H1 (cell line): ENCODE measurements around the gene CALY. TPM values are rescaled to one million over a fixed set of nuclear protein-coding genes. Genes with fewer than 3 reads are reported as not detected.

ENCODE experiments used
- CTCF ChIA-PET: fragments of 300-600 bp; sonication (Branson Sonifier 250); formaldehyde crosslinking; loops from one replicate; lab custom pipeline; 2021; ENCODE audit not compliant: partially characterized antibody; lab: Charles Lee
- POLR2A ChIA-PET: fragments of 300-600 bp; sonication (Branson Sonifier 250); formaldehyde crosslinking; loops from one replicate; lab custom pipeline; 2021; ENCODE audit warnings: inconsistent platforms; ENCODE audit not compliant: partially characterized antibody; lab: Charles Lee
- DNase-seq, 2 experiments: peaks; one replicate each; pipeline versions ENCODE4 v3.0.0 to v3.0.0-alpha.2; 2010 to 2022; ENCODE audit warnings: low spot score in 2 of 2, low read depth in 1 of 2, mixed read lengths in 1 of 2
- FAIRE-seq: peaks from 2 replicates; lab custom pipeline; 2011; peaks lifted over from hg19 to GRCh38; lab: Jason Lieb, UNC
- H2AFZ ChIP-seq: 2 replicates; pipeline ENCODE4 v1.8.1; 2012; ENCODE audit warnings: low read length, inconsistent platforms
- H2AK5ac ChIP-seq: 2 replicates; pipeline ENCODE4 v1.6.1; 2013; ENCODE audit warnings: low read depth, low read length
- H2BK120ac ChIP-seq: replicated peaks from 2 replicates; pipeline ENCODE3; 2013; ENCODE audit warnings: low read depth, low read length, inconsistent platforms
- H2BK12ac ChIP-seq: 2 replicates; pipeline ENCODE4 v1.6.1; 2013; ENCODE audit warnings: low read depth, low read length
- H2BK15ac ChIP-seq: 2 replicates; pipeline ENCODE4 v1.6.1; 2013; ENCODE audit warnings: low read length
- H2BK20ac ChIP-seq: 2 replicates; pipeline ENCODE4 v1.6.1; 2013; ENCODE audit warnings: low read length
- H2BK5ac ChIP-seq: 2 replicates; pipeline ENCODE4 v1.6.1; 2013; ENCODE audit warnings: low read depth, low read length
- H3K14ac ChIP-seq: 2 replicates; pipeline ENCODE4 v1.6.1; 2013; ENCODE audit warnings: inconsistent platforms; ENCODE audit not compliant: insufficient read length
- H3K18ac ChIP-seq: 2 replicates; pipeline ENCODE4 v1.6.1; 2013; ENCODE audit warnings: low read length; ENCODE audit errors: extremely low read depth
- H3K23ac ChIP-seq: 2 replicates; pipeline ENCODE4 v1.6.1; 2013; ENCODE audit warnings: inconsistent platforms; ENCODE audit not compliant: insufficient read length
- H3K23me2 ChIP-seq: 2 replicates; pipeline ENCODE4 v1.6.1; 2013; ENCODE audit warnings: low read depth, low read length
- H3K27ac ChIP-seq: 2 replicates; pipeline ENCODE4 v1.6.1; 2011; ENCODE audit warnings: low read depth, low read length, inconsistent platforms
- H3K27me3 ChIP-seq, 4 experiments: replicated peaks in 1 of 4; 1 replicate in 1 of 4; 2 replicates in 3 of 4; pipeline versions ENCODE4 v1.6.1 to v1.8.1; 2011 to 2013; ENCODE audit warnings: low read length in 3 of 4, mild to moderate bottlenecking in 3 of 4, inconsistent platforms in 2 of 4, mixed read lengths in 2 of 4, moderate library complexity in 1 of 4; ENCODE audit not compliant: control insufficient read depth in 3 of 4, insufficient read depth in 3 of 4; ENCODE audit errors: extremely low read depth in 1 of 4
- H3K36me3 ChIP-seq, 4 experiments: 2 replicates each; pipeline versions ENCODE4 v1.6.1 to v1.8.1; 2011 to 2013; ENCODE audit warnings: mild to moderate bottlenecking in 4 of 4, low read length in 3 of 4, moderate library complexity in 2 of 4, control low read depth in 1 of 4, inconsistent platforms in 1 of 4; ENCODE audit not compliant: insufficient read depth in 4 of 4, control insufficient read depth in 2 of 4
- H3K4ac ChIP-seq: replicated peaks from 2 replicates; pipeline ENCODE3; 2013; ENCODE audit warnings: low read length, low read depth, mixed read lengths, inconsistent platforms; ENCODE audit not compliant: insufficient read length
- H3K4me1 ChIP-seq, 4 experiments: replicated peaks in 1 of 4; 1 replicate in 1 of 4; 2 replicates in 3 of 4; pipeline versions ENCODE4 v1.6.1 to v1.8.1; 2011 to 2013; ENCODE audit warnings: low read length in 3 of 4, inconsistent platforms in 2 of 4, mixed read lengths in 1 of 4; ENCODE audit not compliant: insufficient read depth in 4 of 4, control insufficient read depth in 3 of 4
- H3K4me2 ChIP-seq, 2 experiments: 2 replicates each; pipeline versions ENCODE4 v1.6.1 to v1.8.1; 2011 to 2013; ENCODE audit warnings: low read depth in 2 of 2, low read length in 2 of 2, control low read depth in 1 of 2, inconsistent platforms in 1 of 2, mild to moderate bottlenecking in 1 of 2; ENCODE audit not compliant: insufficient read depth in 1 of 2
- H3K4me3 ChIP-seq, 4 experiments: fragments of 200-600, 300-600 bp in 1 of 4; sonication (generic), shearing (Covaris generic), sonication (Bioruptor Twin) in 1 of 4; 2 replicates each; pipeline versions ENCODE4 v1.5.1 to v1.8.1; 2011 to 2016; ENCODE audit warnings: low read length in 4 of 4, low read depth in 3 of 4, control low read depth in 2 of 4, inconsistent platforms in 2 of 4, mild to moderate bottlenecking in 2 of 4, mixed read lengths in 1 of 4, moderate library complexity in 1 of 4; ENCODE audit not compliant: insufficient read depth in 2 of 4; ENCODE audit errors: extremely low read depth in 1 of 4
- H3K56ac ChIP-seq: replicated peaks from 2 replicates; pipeline ENCODE3; 2013; ENCODE audit warnings: low read depth, mild to moderate bottlenecking, mixed read lengths, low read length, inconsistent platforms; ENCODE audit not compliant: insufficient read length
- H3K79me1 ChIP-seq: 2 replicates; pipeline ENCODE4 v1.6.1; 2013; ENCODE audit warnings: low read depth, low read length, control low read depth
- H3K79me2 ChIP-seq, 2 experiments: 2 replicates each; pipeline versions ENCODE4 v1.6.1 to v1.8.1; 2012 to 2013; ENCODE audit warnings: low read length in 2 of 2, mild to moderate bottlenecking in 2 of 2, inconsistent platforms in 1 of 2; ENCODE audit not compliant: insufficient read depth in 2 of 2, control insufficient read depth in 1 of 2
- H3K9ac ChIP-seq, 4 experiments: replicated peaks in 1 of 4; 1 replicate in 1 of 4; 2 replicates in 3 of 4; pipeline versions ENCODE4 v1.6.1 to v1.8.1; 2011 to 2013; ENCODE audit warnings: low read depth in 3 of 4, low read length in 3 of 4, control low read depth in 2 of 4, mild to moderate bottlenecking in 2 of 4, moderate library complexity in 2 of 4, inconsistent platforms in 1 of 4; ENCODE audit errors: extremely low read depth in 1 of 4
- H3K9me3 ChIP-seq, 2 experiments: 2 replicates each; pipeline versions ENCODE4 v1.6.1 to v1.8.1; 2012 to 2013; ENCODE audit warnings: mild to moderate bottlenecking in 2 of 2, moderate library complexity in 2 of 2, control low read depth in 1 of 2, inconsistent platforms in 1 of 2, low read depth in 1 of 2, low read length in 1 of 2, mixed read lengths in 1 of 2; ENCODE audit not compliant: insufficient read depth in 2 of 2
- H4K20me1 ChIP-seq, 2 experiments: replicated peaks in 1 of 2; 2 replicates each; pipeline versions ENCODE3 to v1.8.1; 2011 to 2013; ENCODE audit warnings: inconsistent platforms in 2 of 2, low read length in 2 of 2, mild to moderate bottlenecking in 1 of 2; ENCODE audit not compliant: insufficient read depth in 2 of 2, control insufficient read depth in 1 of 2
- H4K5ac ChIP-seq: 2 replicates; pipeline ENCODE4 v1.6.1; 2013; ENCODE audit warnings: low read length, low read depth, mixed read lengths, inconsistent platforms; ENCODE audit not compliant: insufficient read length
- H4K8ac ChIP-seq: 2 replicates; pipeline ENCODE4 v1.8.0; 2013; ENCODE audit warnings: mild to moderate bottlenecking, moderate library complexity, low read length, inconsistent platforms; ENCODE audit not compliant: insufficient read depth; ENCODE audit errors: extremely low read depth
- H4K91ac ChIP-seq: replicated peaks from 2 replicates; pipeline ENCODE3; 2013; ENCODE audit warnings: low read length, mixed read lengths, inconsistent platforms; ENCODE audit not compliant: insufficient read length
- CREB1 ChIP-seq: IDR thresholded peaks from 2 replicates; pipeline ENCODE4 v1.6.1; 2012; ENCODE audit warnings: inconsistent platforms
- EZH2 ChIP-seq: fragments of 200-600 bp; sonication (generic); IDR thresholded peaks from 2 replicates; pipeline ENCODE4 v1.7.1; 2012; ENCODE audit warnings: low read depth, mild to moderate bottlenecking, moderate library complexity, low read length, inconsistent platforms; ENCODE audit not compliant: severe bottlenecking
- GABPA ChIP-seq: IDR thresholded peaks from 2 replicates; pipeline ENCODE4 v1.6.1; 2011; ENCODE audit warnings: mild to moderate bottlenecking, low read length, moderate library complexity, borderline replicate concordance; ENCODE audit not compliant: insufficient read depth
- JUND ChIP-seq: IDR thresholded peaks from 2 replicates; pipeline ENCODE4 v1.6.1; 2011; ENCODE audit warnings: mild to moderate bottlenecking, improper control_type of control experiment, low read length
- NRF1 ChIP-seq: IDR thresholded peaks from 2 replicates; pipeline ENCODE4 v1.6.1; 2011; ENCODE audit warnings: mild to moderate bottlenecking, low read depth, low read length, improper control_type of control experiment
- RAD21 ChIP-seq, 2 experiments: IDR thresholded peaks in 1 of 2; conservative IDR thresholded peaks in 1 of 2; 2 replicates each; pipeline ENCODE4 v1.6.1; 2011; ENCODE audit warnings: low read depth in 2 of 2, low read length in 2 of 2, improper control_type of control experiment in 1 of 2, inconsistent platforms in 1 of 2, mild to moderate bottlenecking in 1 of 2, moderate library complexity in 1 of 2
- RFX5 ChIP-seq: IDR thresholded peaks from 2 replicates; pipeline ENCODE4 v1.6.1; 2011; ENCODE audit warnings: low read depth, low read length, improper control_type of control experiment, borderline replicate concordance
- SIN3A ChIP-seq, 2 experiments: IDR thresholded peaks in 1 of 2; conservative IDR thresholded peaks in 1 of 2; 2 replicates each; pipeline ENCODE4 v1.6.1; 2011 to 2012; ENCODE audit warnings: low read length in 2 of 2, improper control_type of control experiment in 1 of 2, low read depth in 1 of 2, mild to moderate bottlenecking in 1 of 2
- SP4 ChIP-seq: IDR thresholded peaks from 2 replicates; pipeline ENCODE4 v1.6.1; 2012; ENCODE audit warnings: low read length, inconsistent platforms
- YY1 ChIP-seq: IDR thresholded peaks from 2 replicates; pipeline ENCODE4 v1.6.1; 2011; ENCODE audit warnings: low read depth, mild to moderate bottlenecking, low read length
- WGBS, 2 experiments: shearing (Covaris generic) in 1 of 2; methylation state at CpG; one replicate each; pipeline versions ENCODE4 v1.1.6 to v1.1.7; 2013 to 2015; ENCODE audit warnings: low lambda C conversion rate in 2 of 2, mixed read lengths in 2 of 2, inconsistent platforms in 1 of 2, low coverage in 1 of 2, missing lambda C conversion rate in 1 of 2; ENCODE audit not compliant: insufficient replicate concordance in 2 of 2, insufficient coverage in 1 of 2, insufficient read length in 1 of 2; ENCODE audit errors: extremely low coverage in 1 of 2, missing lambda C conversion rate in 1 of 2; 5-methylcytosine and 5-hydroxymethylcytosine counted together
- polyA plus RNA-seq, 7 experiments: library from polyadenylated mRNA; depleted of rRNA in 3 of 7; stranded (reverse) in 5 of 7; unstranded in 2 of 7; fragments of >200 nt in 5 of 7; fragments of 200-250 nt in 2 of 7; gene quantifications; 1 replicate in 5 of 7; 2 replicates in 1 of 7; 4 replicates in 1 of 7; pipeline versions ENCODE4 v1.2.1 to v1.2.3, GENCODE V29; 2011 to 2013; ENCODE audit warnings: missing spikeins in 2 of 7, mixed read lengths in 2 of 7
- total RNA-seq: library from RNA; stranded (reverse); fragmentation: NEBNext Ultra II Directional; extraction: Animal tissue kit (Norgen Biotek cat#: 25700); gene quantifications from 2 replicates; pipeline ENCODE4 v1.2.1, GENCODE V29; 2021

CALY gene
- total and polyA plus RNA-seq, 2 of the 8 experiments (the other 6 are each of a cell fraction or from before 2014, with no cell fraction given): 1.3 to 1.5 TPM

DNA sequence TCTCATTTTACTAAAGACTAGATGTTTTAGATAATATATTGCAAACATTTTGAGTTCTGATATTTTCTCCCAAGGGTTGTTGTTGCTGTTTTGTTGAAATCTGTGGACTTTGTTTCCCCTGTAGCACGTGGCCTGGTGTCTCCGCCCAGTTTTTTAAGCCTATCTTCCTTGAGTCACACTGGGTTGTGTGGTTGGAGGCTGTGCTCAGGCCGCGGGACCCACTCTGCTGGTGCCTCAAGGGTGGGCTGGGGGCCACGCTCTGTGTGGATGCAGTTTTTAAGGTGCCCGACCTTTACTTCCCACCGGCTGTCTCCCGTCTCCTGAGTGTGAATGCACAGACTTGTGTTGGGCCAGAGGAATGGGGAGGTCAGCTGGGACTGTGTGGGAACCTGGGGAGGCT, 6.2 kb upstream of the CALY start:
- Histone ChIP-seq H3K79me1 (no peaks in the 10 kb centered on the region), H3K14ac (no peak overlapping the region), H3K79me2 (no peaks in the 10 kb centered on the region), H3K18ac (no peak overlapping the region), H3K4me1 (peaks cover 0 to 17% (median 1%) of the 10 kb centered on the region in 4 experiments; a peak in 3 of 7 replicates), H2BK12ac (peak overlapping the region; percentile 50; the same call in 1 of the 2 replicates), H3K9ac (no peak overlapping the region), H2BK120ac (no peak overlapping the region), H3K56ac (no peak overlapping the region), H3K23ac (no peak overlapping the region), H4K5ac (no peak overlapping the region), H2AFZ (no peak overlapping the region), H4K20me1 (peaks cover 0 to 12% of the 10 kb centered on the region in 2 experiments), H3K4ac (no peak overlapping the region), H3K36me3 (no peaks in the 10 kb centered on the region), H4K91ac (no peak overlapping the region), H2BK5ac (0 out of 2 replicates have a peak overlapping the region, but pooled peaks have one; percentile 35), H3K9me3 (no peaks in the 10 kb centered on the region), H2BK20ac (no peak overlapping the region), H3K27me3 (peaks cover 0 to 9% (median 4%) of the 10 kb centered on the region in 4 experiments; a peak in 3 of 7 replicates), H3K23me2 (peaks cover 16% of the 10 kb centered on the region; the same call in 1 of the 2 replicates), H3K4me3 (no peak overlapping the region), H4K8ac (no peak overlapping the region), H3K4me2 (no peak overlapping the region), H2BK15ac (no peak overlapping the region), H2AK5ac (0 out of 2 replicates have a peak overlapping the region, but pooled peaks have one; percentile 39), H3K27ac (no peak overlapping the region)
- FAIRE-seq (no peak), DNase-seq (no peak)
- ChIA-PET CTCF (interaction anchor here (1.6 to 4.9 kb wide), 2 partner anchors 9 to 14 kb away, joined by 4 to 27 read pairs; no protein-coding TSS in a partner anchor), POLR2A (interaction anchor here (0.6 to 2.3 kb wide), 8 partner anchors 9 to 1277 kb away, joined by 3 to 8 read pairs (median 3); partner anchors contain the start of genes FUOM and JAKMIP3)
- 84% methylated on average over 8 of the region's 8 CpGs; no CpG with 5 or more reads in 1 of the 2 experiments for WGBS, 2 experiments
- TF ChIP-seq JUND: no peak
- TF ChIP-seq CREB1: no peak
- no peak for TF ChIP-seq SP4
- no peak for TF ChIP-seq EZH2
- no peak for TF ChIP-seq RAD21 (IDR thresholded peaks at IDR 0.05 in 1 of 2, conservative IDR thresholded peaks at IDR 0.05 in 1 of 2; ENCODE audit: low read depth in 2 of 2, low read length in 2 of 2)
- no peak for TF ChIP-seq SIN3A (conservative IDR thresholded peaks at IDR 0.05 in 1 of 2, IDR thresholded peaks at IDR 0.05 in 1 of 2; ENCODE audit: low read depth in 1 of 2, low read length in 2 of 2)
- no peak for TF ChIP-seq RFX5
- no peak for TF ChIP-seq YY1
- TF ChIP-seq GABPA: no peak
- TF ChIP-seq NRF1: no peak
